Prostate gland (tissue), 2 donors: Measurements from ENCODE around the gene KANK4.

Experiments used
- POLR2A ChIP-seq: fragments of 450-650 bp; IDR thresholded peaks from one replicate; pipeline ENCODE4 v1.6.1; 2016; ENCODE audit warnings: antibody characterized with exemption, mild to moderate bottlenecking
- POLR2AphosphoS5 ChIP-seq: sonication (generic); formaldehyde crosslinking; IDR thresholded peaks from one replicate; pipeline ENCODE4 v1.6.1; 2017; ENCODE audit warnings: antibody characterized with exemption
- TF ChIP-seq, protein P1 (sequence below), 4 experiments: fragments of 200-600 bp in 2 of 4; fragments of 450-650 bp in 2 of 4; sonication (generic) in 2 of 4; IDR thresholded peaks; 1 replicate in 3 of 4; 2 replicates in 1 of 4; pipeline ENCODE4 v1.5.1; 2016 to 2019; ENCODE audit warnings: antibody characterized with exemption in 4 of 4, mild to moderate bottlenecking in 2 of 4, moderate library complexity in 2 of 4

DNA sequence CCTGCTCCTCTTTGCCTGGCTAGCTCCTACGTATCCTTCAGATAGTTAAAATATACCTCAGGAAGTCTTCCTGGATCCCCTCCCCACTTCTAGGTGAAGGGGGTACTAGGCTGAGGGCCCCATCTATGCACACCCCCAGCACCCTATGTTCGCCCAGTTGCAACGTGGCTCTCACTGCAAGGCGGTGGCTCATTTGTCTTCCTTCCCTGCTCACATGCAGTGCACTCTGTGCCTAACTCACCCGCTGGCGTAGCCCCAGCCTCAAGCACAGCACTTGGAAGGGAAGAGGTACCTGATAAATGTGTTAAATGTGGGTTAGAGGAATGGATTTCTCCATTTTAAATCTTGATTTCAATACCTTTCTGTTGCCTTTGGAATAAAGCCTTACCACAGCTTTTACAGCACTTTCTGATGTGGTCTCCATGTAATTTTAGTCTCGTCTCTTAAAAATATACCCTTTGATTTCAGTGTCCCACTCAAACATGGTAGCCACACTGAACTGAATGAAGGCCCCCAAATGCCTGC, 85.2 kb downstream of the KANK4 start:
- TF ChIP-seq, protein P1, sequence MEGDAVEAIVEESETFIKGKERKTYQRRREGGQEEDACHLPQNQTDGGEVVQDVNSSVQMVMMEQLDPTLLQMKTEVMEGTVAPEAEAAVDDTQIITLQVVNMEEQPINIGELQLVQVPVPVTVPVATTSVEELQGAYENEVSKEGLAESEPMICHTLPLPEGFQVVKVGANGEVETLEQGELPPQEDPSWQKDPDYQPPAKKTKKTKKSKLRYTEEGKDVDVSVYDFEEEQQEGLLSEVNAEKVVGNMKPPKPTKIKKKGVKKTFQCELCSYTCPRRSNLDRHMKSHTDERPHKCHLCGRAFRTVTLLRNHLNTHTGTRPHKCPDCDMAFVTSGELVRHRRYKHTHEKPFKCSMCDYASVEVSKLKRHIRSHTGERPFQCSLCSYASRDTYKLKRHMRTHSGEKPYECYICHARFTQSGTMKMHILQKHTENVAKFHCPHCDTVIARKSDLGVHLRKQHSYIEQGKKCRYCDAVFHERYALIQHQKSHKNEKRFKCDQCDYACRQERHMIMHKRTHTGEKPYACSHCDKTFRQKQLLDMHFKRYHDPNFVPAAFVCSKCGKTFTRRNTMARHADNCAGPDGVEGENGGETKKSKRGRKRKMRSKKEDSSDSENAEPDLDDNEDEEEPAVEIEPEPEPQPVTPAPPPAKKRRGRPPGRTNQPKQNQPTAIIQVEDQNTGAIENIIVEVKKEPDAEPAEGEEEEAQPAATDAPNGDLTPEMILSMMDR (IDR thresholded peaks at IDR 0.05): no peak
- TF ChIP-seq POLR2AphosphoS5 (no peak), POLR2A (no peak)
